Mucosa of gallbladder (tissue), 1 donor: ENCODE data around the gene MAGI2. TPM values are rescaled to one million over a fixed set of nuclear protein-coding genes. Genes with fewer than 3 reads are reported as not detected.

ENCODE experiments used
- DNase-seq: peaks from one replicate; pipeline ENCODE4 v3.0.0-alpha.2; 2020; ENCODE audit warnings: low spot score
- total RNA-seq: library from RNA; stranded (reverse); gene quantifications from one replicate; pipeline ENCODE4 v1.2.1, GENCODE V29; 2021
- donor health status: DM: no; HTN: no; CAD: no.

Gene MAGI2
- total RNA-seq, 1 donor from 2014 or later, result 10.6 TPM

DNA sequence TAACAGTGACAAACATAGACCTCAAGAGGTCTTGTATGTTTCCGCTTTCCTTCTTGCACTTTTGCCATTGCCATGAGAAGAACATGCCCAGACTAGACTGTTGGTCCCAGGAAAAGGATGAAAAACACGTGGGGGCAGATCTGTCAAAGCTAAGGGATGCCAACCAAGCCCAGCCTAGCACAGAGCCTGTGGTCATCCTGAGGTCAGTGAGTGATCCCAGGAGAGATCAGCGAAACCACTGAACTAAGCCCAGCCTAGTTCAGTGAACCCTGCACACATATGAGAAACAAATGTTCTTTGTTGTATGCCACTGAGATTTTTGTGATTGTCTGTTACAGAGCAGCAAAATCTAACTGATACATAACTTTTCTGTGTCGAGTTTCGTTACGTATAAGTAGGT is 718.8 kb downstream of the MAGI2 start:
- no peak for DNase-seq

DNA sequence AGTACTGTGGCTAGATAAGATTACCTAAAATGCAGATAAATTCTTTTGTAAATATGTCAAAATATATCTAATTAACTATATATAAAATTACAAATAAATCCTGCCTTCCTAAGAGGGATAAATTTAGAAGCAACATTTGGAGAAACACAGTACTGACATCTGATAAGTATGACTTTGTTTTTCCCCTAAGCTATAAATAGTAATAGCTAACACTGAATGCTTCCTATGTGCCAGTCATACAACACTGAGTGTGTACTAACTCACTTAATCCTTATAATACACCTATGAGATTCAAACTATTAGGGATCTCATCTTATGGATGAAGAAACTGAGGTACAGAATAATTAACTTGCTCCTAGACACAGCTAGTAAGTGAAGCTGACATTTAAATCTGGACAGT is 733.4 kb downstream of the MAGI2 start:
- DNase-seq, result no peak

- DNase-seq, result no peak
Measured at GRCh38 chr7:78718212-78718611, 735.3 kb downstream of the MAGI2 start.

- no peak for DNase-seq
Measured at GRCh38 chr7:78716876-78717275, 736.6 kb downstream of the MAGI2 start.

DNA sequence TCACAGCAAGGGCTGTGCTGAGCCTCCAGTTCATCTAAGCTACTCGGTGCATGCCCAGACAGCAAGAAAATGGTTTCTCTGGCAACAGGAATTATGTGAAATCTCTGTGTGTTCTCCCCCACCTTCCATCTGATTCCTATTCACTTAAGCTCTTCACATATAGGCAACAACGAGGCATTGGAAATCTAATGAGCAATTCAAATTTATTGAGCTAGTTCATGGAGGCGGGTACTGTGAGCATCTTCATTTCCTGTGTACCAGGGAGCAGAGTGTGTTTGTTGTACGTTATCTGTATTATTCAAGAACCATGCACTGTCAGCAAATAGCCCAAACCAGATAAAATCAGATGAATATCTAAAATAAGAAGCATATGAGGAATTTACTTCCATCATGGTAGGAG is 739.1 kb downstream of the MAGI2 start:
- DNase-seq, result no peak

DNA sequence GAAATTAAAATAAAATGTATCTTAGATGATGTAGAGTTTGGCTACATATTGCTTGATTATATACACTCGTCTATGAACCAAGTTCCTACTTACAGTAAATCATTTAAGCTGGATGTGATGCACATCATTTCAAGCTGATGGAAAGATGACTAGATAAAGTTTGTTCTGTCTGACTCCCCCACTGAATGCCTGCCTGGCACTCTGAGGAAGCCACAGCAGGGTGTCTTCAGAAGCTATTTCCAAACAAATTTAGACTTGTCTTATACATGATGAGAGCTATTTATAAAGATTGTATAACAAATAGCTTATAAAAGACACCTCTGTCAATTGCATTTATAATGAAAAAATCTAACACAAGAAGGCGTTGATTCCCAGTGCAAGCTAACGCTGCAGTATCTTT is 741.4 kb downstream of the MAGI2 start:
- DNase-seq, result no peak

DNA sequence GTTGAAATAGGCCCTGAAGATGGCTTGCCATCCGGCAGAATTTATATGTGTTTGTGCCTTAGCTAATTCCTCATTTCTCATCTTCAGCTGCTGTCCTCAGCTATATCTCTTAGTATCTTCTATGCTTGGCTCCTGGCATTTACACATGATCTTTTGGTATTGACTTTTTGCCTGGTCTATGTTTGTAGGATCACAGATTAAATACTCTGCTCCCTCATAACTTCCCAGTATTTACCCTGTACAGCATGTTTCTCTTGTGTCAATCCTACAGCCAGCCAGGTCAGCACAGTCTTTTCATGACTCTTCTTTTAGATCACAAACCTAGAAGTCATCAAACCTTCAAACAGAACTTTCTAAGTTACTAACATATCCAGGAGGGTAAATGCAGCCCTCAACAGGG is 743.8 kb downstream of the MAGI2 start:
- DNase-seq, result no peak

- DNase-seq, result no peak
Measured at GRCh38 chr7:78704504-78704903, 749.0 kb downstream of the MAGI2 start.

DNA sequence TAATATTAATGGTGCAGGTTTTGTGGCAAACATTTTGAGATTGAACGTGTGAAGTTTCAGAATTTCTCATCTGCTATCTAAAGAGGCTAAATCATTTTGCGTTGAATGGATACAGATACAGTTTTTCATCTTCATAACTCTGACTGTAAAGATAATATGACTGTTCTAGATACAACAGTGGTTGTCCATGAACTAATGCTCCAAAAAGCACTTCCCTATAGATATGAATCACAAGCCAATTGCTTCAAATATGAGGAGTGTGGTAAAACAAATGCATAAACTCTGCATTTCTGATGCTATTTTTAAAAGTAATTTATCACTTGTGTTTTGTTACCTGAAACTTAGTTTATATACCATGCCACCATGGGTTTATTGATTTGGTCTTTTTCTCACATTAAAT is 750.1 kb downstream of the MAGI2 start:
- DNase-seq, result no peak

DNA sequence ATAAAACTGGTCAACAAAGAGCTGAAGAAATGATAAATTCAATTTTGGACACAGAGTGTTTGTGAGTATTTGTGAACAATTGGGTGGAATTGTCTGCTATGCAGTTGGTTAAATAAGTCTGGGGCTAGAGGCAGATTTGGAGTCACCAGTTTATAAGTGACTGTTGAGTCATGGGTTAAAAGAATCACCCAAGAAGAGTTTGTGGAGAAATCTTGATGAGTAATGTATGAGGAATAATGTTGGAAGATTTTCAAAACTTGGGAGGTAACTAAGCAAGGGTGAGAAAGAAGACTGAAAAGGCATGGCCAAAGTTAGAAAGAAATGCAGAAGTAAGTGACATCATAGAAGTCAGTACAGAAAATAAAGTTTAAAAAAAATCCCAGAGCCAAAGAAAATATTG is 750.7 kb downstream of the MAGI2 start:
- no peak for DNase-seq

GRCh38 chr7:78695826-78696225 is 757.6 kb downstream of the MAGI2 start:
- DNase-seq, result no peak

- DNase-seq, result no peak
Measured at GRCh38 chr7:78691584-78691983, 761.9 kb downstream of the MAGI2 start.

DNA sequence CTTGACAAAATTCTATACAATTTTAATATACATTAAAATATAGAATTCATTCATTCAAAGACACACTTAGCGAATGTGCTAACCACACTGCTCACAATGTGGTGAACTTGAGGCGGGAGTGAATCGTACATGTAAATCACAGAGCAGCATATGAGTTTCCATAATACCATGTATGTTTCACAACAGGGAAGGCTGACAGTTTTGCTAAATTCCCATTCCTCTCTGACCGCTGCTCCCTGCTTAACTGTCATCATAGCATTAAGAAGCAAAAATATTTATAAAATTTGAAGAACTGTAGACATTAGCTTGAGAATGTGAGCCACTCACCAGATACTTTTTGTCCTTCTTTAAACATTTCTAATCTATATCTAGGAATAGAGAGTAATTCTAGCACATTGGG is 763.3 kb downstream of the MAGI2 start:
- no peak for DNase-seq

DNA sequence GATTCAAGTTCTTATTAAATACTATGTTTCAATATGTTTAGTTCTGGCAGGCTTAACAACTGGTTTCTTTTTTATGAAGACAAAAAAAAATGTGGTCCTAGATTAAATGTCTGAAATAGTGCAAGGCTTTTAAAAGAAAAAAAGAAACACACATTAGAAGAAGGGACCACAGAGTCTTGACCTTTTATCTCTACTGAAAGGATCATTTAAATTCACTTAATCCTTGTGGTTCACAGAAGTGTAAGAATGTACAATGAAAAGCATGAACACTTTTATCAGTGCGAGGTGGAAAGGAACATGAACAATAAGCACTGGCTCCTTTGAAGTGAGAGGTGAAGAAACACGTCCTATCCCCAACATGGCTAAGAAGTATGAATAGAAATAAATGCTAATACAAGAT is 765.1 kb downstream of the MAGI2 start:
- DNase-seq, result no peak

DNA sequence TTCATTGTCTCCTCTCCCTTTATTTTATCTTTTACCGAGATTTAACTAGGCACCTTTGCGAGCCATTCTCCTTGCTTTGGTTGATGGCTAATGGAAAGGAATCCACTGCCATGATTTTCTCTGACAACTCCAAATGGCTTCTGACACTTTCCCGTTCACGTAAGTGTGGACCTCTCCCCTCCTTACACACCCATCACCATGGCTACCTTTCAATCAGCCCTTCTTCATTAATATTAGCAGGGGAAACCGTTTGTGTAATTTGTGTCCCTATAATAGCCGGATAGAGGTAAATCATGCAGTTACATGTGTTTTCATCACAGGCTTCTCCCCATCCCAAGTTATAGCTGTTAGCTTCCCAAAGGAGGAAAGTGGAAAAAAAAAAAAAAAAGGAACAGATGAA is 767.3 kb downstream of the MAGI2 start:
- no peak for DNase-seq

GRCh38 chr7:78684201-78684600 is 769.3 kb downstream of the MAGI2 start:
- no peak for DNase-seq

DNA sequence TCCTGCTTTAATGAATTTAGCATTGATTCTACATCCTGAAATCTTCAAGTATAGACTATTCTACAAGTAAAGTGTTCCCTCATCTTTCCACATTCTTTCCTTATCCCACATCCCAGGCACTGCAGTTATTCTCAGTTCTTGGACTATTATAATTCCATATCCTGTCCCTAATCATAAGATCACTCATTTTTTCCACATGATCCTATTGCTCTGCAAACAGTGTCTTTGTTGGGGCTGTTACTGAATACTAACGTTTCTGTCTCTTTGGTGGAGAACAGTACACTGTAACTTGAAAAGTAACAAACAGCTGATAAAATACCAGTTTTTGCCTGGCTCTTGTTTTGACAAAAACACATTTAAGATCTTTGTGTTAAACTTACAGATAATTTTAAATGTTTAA is 769.9 kb downstream of the MAGI2 start:
- no peak for DNase-seq

- no peak for DNase-seq
Measured at GRCh38 chr7:78679112-78679876, 774.2 kb downstream of the MAGI2 start.

- no peak for DNase-seq
Measured at GRCh38 chr7:78677391-78677790, 776.1 kb downstream of the MAGI2 start.

DNA sequence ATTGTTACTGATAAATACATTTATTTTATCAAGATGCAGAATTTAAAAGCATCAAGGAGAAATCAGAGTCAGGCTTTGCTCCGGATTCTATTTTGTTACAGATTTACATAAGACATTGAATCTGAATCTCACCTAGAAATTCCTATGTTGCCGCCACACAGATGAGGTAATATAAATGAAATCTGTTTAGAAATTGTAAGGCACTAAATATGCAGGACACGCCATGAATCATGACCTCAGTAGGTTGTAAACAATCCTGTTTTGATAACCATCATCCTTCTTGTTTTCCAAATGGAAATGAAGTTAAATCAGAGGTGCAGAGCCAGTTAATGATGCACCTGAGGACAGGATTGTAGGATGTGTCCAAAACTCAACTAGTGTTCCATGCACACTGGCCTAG is 778.0 kb downstream of the MAGI2 start:
- no peak for DNase-seq

DNA sequence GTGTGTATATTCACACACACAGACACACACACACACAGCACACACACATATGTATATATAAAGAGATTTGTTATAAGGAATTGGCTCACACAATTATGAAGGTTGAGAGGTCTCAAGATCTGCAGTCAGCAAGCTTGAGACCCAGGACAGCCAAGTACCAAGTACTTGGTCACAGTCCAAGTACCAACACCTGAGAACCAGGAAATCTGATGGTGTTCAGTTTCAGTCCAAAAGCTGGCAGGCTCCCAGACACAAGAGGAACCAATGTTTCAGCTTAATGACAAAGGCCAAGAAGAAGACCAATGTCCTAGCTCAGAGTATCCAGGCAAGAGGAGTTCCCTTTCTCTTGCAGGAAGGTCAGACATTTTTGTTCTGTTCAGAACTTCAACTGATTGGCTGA is 780.2 kb downstream of the MAGI2 start:
- DNase-seq, result peak; percentile 40

- DNase-seq, result no peak
Measured at GRCh38 chr7:78662939-78663338, 790.5 kb downstream of the MAGI2 start.

GRCh38 chr7:78649976-78650375 is 803.5 kb downstream of the MAGI2 start:
- no peak for DNase-seq

DNA sequence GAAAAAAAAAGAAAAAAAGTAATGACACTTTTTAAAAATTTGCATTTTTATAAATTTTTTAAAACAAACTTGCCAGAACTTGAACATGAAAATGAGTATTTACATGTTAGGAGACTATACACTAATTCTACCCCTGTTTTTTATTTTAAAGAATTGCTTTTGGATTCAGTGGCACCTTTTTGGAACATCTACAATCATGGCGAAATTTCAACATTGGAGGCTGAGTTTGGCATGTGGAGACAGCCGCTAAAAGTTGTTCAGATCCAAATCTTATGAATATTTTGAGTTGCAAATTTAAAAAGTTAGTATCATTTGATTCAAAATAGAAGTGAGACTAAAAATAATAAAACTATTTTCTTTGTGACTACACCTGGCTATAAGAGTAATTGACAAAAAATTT is 804.2 kb downstream of the MAGI2 start:
- DNase-seq, result no peak
